HepG2 (cell line): ENCODE measurements around the gene KATNAL1. TPM values are rescaled to one million over a fixed set of nuclear protein-coding genes. Genes with fewer than 3 reads are reported as not detected.

Source experiments
- ARNTL ChIP-seq: sonication (generic); formaldehyde crosslinking; IDR thresholded peaks from 2 replicates; pipeline ENCODE4 v1.4.0; 2020; ENCODE audit warnings: mild to moderate bottlenecking, missing genetic modification reagents
- BCL3 ChIP-seq: sonication (generic); formaldehyde crosslinking; IDR thresholded peaks from 2 replicates; pipeline ENCODE4 v1.5.1; 2020; ENCODE audit warnings: mild to moderate bottlenecking, missing genetic modification reagents, moderate library complexity
- BRF2 ChIP-seq: sonication (generic); formaldehyde crosslinking; IDR thresholded peaks from 2 replicates; pipeline ENCODE4 v1.8.1; 2022; ENCODE audit warnings: mild to moderate bottlenecking, missing genetic modification reagents
- GRHL1 ChIP-seq: sonication (generic); formaldehyde crosslinking; conservative IDR thresholded peaks from 2 replicates; pipeline ENCODE4 v1.8.0; 2022; ENCODE audit warnings: missing genetic modification reagents
- KLF12 ChIP-seq: sonication (generic); formaldehyde crosslinking; IDR thresholded peaks from 2 replicates; pipeline ENCODE4 v1.4.0; 2020; ENCODE audit warnings: missing genetic modification reagents, borderline replicate concordance
- MTF2 ChIP-seq: sonication (generic); formaldehyde crosslinking; IDR thresholded peaks from 2 replicates; pipeline ENCODE4 v1.5.0; 2020; ENCODE audit warnings: missing genetic modification reagents, borderline replicate concordance
- NFYB ChIP-seq: sonication (generic); formaldehyde crosslinking; IDR thresholded peaks from 2 replicates; pipeline ENCODE4 v1.4.0; 2020; ENCODE audit warnings: missing genetic modification reagents
- POLR2A ChIP-seq, 2 experiments: IDR thresholded peaks; 2 replicates each; pipeline ENCODE4 v1.6.1; 2011; ENCODE audit warnings: low read depth in 2 of 2, low read length in 2 of 2, mild to moderate bottlenecking in 1 of 2, moderate library complexity in 1 of 2; ENCODE audit not compliant: insufficient read depth in 1 of 2
- SIN3A ChIP-seq: IDR thresholded peaks from 2 replicates; pipeline ENCODE4 v1.6.1; 2011; ENCODE audit warnings: low read depth, mild to moderate bottlenecking, control low read depth, low read length, borderline replicate concordance
- SMAD1 ChIP-seq: sonication (generic); formaldehyde crosslinking; IDR thresholded peaks from 2 replicates; pipeline ENCODE4 v1.4.0; 2020; ENCODE audit warnings: missing genetic modification reagents, low read depth, mild to moderate bottlenecking, borderline replicate concordance
- SRSF1 ChIP-seq: fragments of 200-400 bp; formaldehyde crosslinking; optimal IDR thresholded peaks from 2 replicates; pipeline ENCODE3; 2017; ENCODE audit warnings: mild to moderate bottlenecking, low read depth, low read length, moderate library complexity
- TBX2 ChIP-seq: sonication (generic); formaldehyde crosslinking; IDR thresholded peaks from 2 replicates; pipeline ENCODE4 v1.5.0; 2020; ENCODE audit warnings: missing genetic modification reagents, mild to moderate bottlenecking, borderline replicate concordance
- ZBTB38 ChIP-seq: sonication (generic); formaldehyde crosslinking; IDR thresholded peaks from 2 replicates; pipeline ENCODE4 v1.5.1; 2020; ENCODE audit warnings: mild to moderate bottlenecking, missing genetic modification reagents
- ZBTB4 ChIP-seq: sonication (generic); formaldehyde crosslinking; IDR thresholded peaks from 2 replicates; pipeline ENCODE4 v1.4.0; 2020; ENCODE audit warnings: missing genetic modification reagents, mild to moderate bottlenecking, borderline replicate concordance
- ZNF264 ChIP-seq: sonication (generic); formaldehyde crosslinking; IDR thresholded peaks from 2 replicates; pipeline ENCODE4 v1.4.0; 2020; ENCODE audit warnings: missing genetic modification reagents
- ZNF513 ChIP-seq: sonication (generic); formaldehyde crosslinking; conservative IDR thresholded peaks from 2 replicates; pipeline ENCODE4 v1.5.0; 2020; ENCODE audit warnings: missing genetic modification reagents
- ZNF547 ChIP-seq: sonication (generic); formaldehyde crosslinking; IDR thresholded peaks from 2 replicates; pipeline ENCODE4 v1.5.1; 2020; ENCODE audit warnings: mild to moderate bottlenecking, missing genetic modification reagents
- ZNF784 ChIP-seq: sonication (generic); formaldehyde crosslinking; IDR thresholded peaks from 2 replicates; pipeline ENCODE4 v1.5.1; 2020; ENCODE audit warnings: missing genetic modification reagents, mild to moderate bottlenecking, borderline replicate concordance
- polyA plus RNA-seq, 8 experiments: library from polyadenylated mRNA; depleted of rRNA in 3 of 8; stranded (reverse) in 7 of 8; unstranded in 1 of 8; fragments of >200 nt; fragmentation: Illumina TruSeq in 4 of 8; extraction: Trizol in 4 of 8; gene quantifications; 2 replicates each; pipeline versions ENCODE4 v1.2.1 to v1.2.3, GENCODE V29; 2011 to 2016; ENCODE audit warnings: low read depth in 4 of 8, missing spikeins in 1 of 8, mixed read lengths in 1 of 8; ENCODE audit not compliant: insufficient read depth in 1 of 8
- total RNA-seq, 5 experiments: library from RNA; depleted of rRNA; stranded (reverse); fragments of >200 nt; fragmentation: Illumina TruSeq; extraction: Trizol; gene quantifications; 2 replicates each; pipeline ENCODE4 v1.2.3, GENCODE V29; 2016; ENCODE audit warnings: low read depth in 1 of 5

KATNAL1 gene
- total and polyA plus RNA-seq, 2 of the 13 experiments (the other 11 are each of a cell fraction or from before 2014, with no cell fraction given): 3.2 to 11.8 TPM

GRCh38 chr13:30307194-30307970, at the start of gene KATNAL1 (continued):
- TF ChIP-seq SMAD1 (CRISPR knock-in tag) (peak; percentile 24; the same call in 1 of the 2 replicates), ARNTL (no peak), ZBTB4 (0 out of 2 replicates have a peak, but pooled peaks have one; percentile 65), ZNF784 (CRISPR knock-in tag) (peak; percentile 87; the same call in 1 of the 2 replicates), ZNF547 (CRISPR knock-in tag) (peak; percentile 52; the same call in 1 of the 2 replicates), NFYB (CRISPR knock-in tag) (no peak), KLF12 (peak; percentile 91), MTF2 (peak; percentile 77; the same call in 1 of the 2 replicates), TBX2 (CRISPR knock-in tag) (peak; percentile 52), GRHL1 (no peak), ZBTB38 (CRISPR knock-in tag) (peak; percentile 65; the same call in 1 of the 2 replicates), BCL3 (CRISPR knock-in tag) (peak; percentile 82; the same call in 1 of the 2 replicates), SRSF1 (peak; percentile 54), SIN3A (peak; percentile 75; the same call in 1 of the 2 replicates), ZNF513 (CRISPR knock-in tag) (0 out of 2 replicates have a peak, but pooled peaks have one; percentile 34), POLR2A (IDR thresholded peaks at IDR 0.05; ENCODE audit: insufficient read depth in 1 of 2, low read depth in 2 of 2, low read length in 2 of 2) (peak; percentile 43 to 69), BRF2 (no peak), ZNF264 (peak; percentile 20; the same call in 1 of the 2 replicates)
